NCI-H2196 (cell line): ENCODE measurements around the gene BRK1.
"Not testable (repeated sequence)": the region's sequence is repeated elsewhere in the genome, so short reads cannot be mapped to it uniquely, and the experiment has no call there.

Experiments used
- DNase-seq: peaks from one replicate; lab custom pipeline; 2025; ENCODE audit not compliant: unreplicated experiment; lab: John Stamatoyannopoulos, UW

BRK1 gene

GRCh38 chr3:10115326-10116137 is at the start of gene BRK1:
BRK1 (plus strand) TSS chr3:10115675; CDS start chr3:10115702, 27 bp downstream.
- DNase-seq, result peak; percentile 81

GRCh38 chr3:10070077-10070476 is 45.4 kb upstream of the BRK1 start:
- not testable (repeated sequence) for DNase-seq

- DNase-seq, result no peak
Measured at GRCh38 chr3:10074666-10075065, 40.8 kb upstream of the BRK1 start.

- no peak for DNase-seq
Measured at GRCh38 chr3:10081871-10082270, 33.6 kb upstream of the BRK1 start.

GRCh38 chr3:10085738-10086137 is 29.7 kb upstream of the BRK1 start:
- DNase-seq, result no peak

- DNase-seq, result no peak
Measured at GRCh38 chr3:10088256-10088655, 27.2 kb upstream of the BRK1 start.

- DNase-seq, result no peak
Measured at GRCh38 chr3:10090179-10090578, 25.3 kb upstream of the BRK1 start.

GRCh38 chr3:10090774-10091173 is 24.7 kb upstream of the BRK1 start:
- DNase-seq, result not testable (repeated sequence)

GRCh38 chr3:10091387-10091786 is 24.1 kb upstream of the BRK1 start:
- DNase-seq, result not testable (repeated sequence)

- DNase-seq, result no peak
Measured at GRCh38 chr3:10093678-10094077, 21.8 kb upstream of the BRK1 start.

GRCh38 chr3:10099041-10099440 is 16.4 kb upstream of the BRK1 start:
- no peak for DNase-seq

GRCh38 chr3:10106919-10107318 is 8.6 kb upstream of the BRK1 start:
- DNase-seq, result no peak

- no peak for DNase-seq
Measured at GRCh38 chr3:10108091-10108490, 7.4 kb upstream of the BRK1 start, which contains the start of gene FANCD2OS. FANCD2OS (minus strand) TSS chr3:10108255; CDS start chr3:10104774, 3,481 bp downstream.

GRCh38 chr3:10116138-10116460 is 624 bp downstream of the BRK1 start:
- DNase-seq, result no peak

GRCh38 chr3:10116928-10117327 is 1.5 kb downstream of the BRK1 start:
- DNase-seq, result no peak

GRCh38 chr3:10119376-10119775 is 3.9 kb downstream of the BRK1 start:
- no peak for DNase-seq

GRCh38 chr3:10121064-10121463 is 5.6 kb downstream of the BRK1 start:
- DNase-seq, result no peak

GRCh38 chr3:10122724-10123123 is 7.2 kb downstream of the BRK1 start:
- no peak for DNase-seq

GRCh38 chr3:10135872-10136271 is 20.4 kb downstream of the BRK1 start:
- DNase-seq, result not testable (repeated sequence)

- DNase-seq, result no peak
Measured at GRCh38 chr3:10136426-10137005, 21.0 kb downstream of the BRK1 start.

- DNase-seq, result no peak
Measured at GRCh38 chr3:10137178-10137577, 21.7 kb downstream of the BRK1 start.

GRCh38 chr3:10140996-10141546 is 25.6 kb downstream of the BRK1 start:
- no peak for DNase-seq
